ENCODE results near the gene KPNA6. TPM values are rescaled to one million over a fixed set of nuclear protein-coding genes. Genes with fewer than 3 reads are reported as not detected.
A peak's percentile ranks its signal among the peaks of the same experiment; 100 is the strongest.

Gene KPNA6
- total RNA-seq, 1 experiment from 2014 or later, result 114 TPM

DNA sequence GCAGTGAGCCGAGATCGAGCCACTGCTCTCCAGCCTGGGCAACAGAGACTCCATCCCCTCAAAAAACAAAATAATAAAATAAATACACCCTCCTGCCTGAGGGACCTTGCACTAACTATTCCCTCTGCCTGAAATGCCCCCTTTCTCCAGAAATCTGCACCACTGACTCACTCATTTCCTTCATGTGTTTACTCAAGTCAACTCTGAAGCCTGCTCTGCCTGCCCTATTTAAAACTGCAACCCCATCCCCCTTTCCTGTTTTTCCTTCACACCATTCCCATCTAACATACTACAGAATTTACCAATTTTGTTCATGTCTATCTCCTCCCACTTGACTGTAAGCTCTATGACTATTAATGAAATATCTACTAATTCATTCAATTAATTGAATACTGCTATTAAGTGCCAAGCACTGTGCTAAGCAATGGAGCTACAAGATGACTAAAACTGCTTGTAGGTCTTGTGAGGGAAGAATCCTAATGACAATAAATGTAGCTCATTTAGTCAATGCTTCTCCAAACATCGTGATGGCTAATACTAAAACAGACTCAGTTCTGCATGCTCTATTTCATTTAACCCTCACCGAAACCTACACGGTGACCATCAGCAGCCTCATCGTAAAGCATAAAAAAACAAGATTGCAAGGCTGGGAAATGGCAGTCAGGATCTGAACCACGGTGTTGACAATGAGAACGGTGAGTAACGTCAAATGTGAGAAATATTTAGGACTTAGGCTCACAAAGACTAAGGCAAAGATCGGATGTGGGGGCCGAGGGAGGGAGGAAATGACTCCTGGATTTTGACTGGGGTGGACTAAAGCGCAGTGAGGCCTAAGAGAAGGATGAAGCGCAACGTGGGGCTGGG lies 35.9 kb upstream of the KPNA6 start:
- peak overlapping the region; percentile 5 for H4K8ac ChIP-seq (replicated peaks; ENCODE audit: insufficient read length, low read depth, low read length)
- H3K27ac ChIP-seq (ENCODE audit: insufficient read length, low read depth, low read length), result peak overlapping the region; percentile 33
- peaks cover 11% of the 10 kb centered on the region for H3K27me3 Mint-ChIP-seq (ENCODE audit: low read depth)
- no peak overlapping the region for H2BK5ac ChIP-seq (ENCODE audit: insufficient read length, low read length)
- no peaks in the 10 kb centered on the region for H3K9me3 Mint-ChIP-seq
- H3K4me1 Mint-ChIP-seq, result peaks cover 22 to 29% of the 10 kb centered on the region in 2 experiments
- H3K27me3 ChIP-seq (ENCODE audit: insufficient read depth, low read length), result no peaks in the 10 kb centered on the region
- no peak overlapping the region for H3T11ph ChIP-seq (ENCODE audit: low read length)
- H2BK15ac ChIP-seq (ENCODE audit: low read depth, low read length), result no peak overlapping the region
- H3K56ac ChIP-seq (ENCODE audit: insufficient read length, low read depth, low read length), result no peak overlapping the region
- H2AK5ac ChIP-seq (ENCODE audit: insufficient read length, low read length), result no peak overlapping the region
- TF ChIP-seq, protein P1, sequence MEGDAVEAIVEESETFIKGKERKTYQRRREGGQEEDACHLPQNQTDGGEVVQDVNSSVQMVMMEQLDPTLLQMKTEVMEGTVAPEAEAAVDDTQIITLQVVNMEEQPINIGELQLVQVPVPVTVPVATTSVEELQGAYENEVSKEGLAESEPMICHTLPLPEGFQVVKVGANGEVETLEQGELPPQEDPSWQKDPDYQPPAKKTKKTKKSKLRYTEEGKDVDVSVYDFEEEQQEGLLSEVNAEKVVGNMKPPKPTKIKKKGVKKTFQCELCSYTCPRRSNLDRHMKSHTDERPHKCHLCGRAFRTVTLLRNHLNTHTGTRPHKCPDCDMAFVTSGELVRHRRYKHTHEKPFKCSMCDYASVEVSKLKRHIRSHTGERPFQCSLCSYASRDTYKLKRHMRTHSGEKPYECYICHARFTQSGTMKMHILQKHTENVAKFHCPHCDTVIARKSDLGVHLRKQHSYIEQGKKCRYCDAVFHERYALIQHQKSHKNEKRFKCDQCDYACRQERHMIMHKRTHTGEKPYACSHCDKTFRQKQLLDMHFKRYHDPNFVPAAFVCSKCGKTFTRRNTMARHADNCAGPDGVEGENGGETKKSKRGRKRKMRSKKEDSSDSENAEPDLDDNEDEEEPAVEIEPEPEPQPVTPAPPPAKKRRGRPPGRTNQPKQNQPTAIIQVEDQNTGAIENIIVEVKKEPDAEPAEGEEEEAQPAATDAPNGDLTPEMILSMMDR (conservative IDR thresholded peaks at IDR 0.05), result no peak
- H3K4ac ChIP-seq (ENCODE audit: low read depth, low read length), result no peak overlapping the region
- no peak overlapping the region for H2BK20ac ChIP-seq (ENCODE audit: low read depth, low read length, poor library complexity, severe bottlenecking)
- H2AFZ ChIP-seq (ENCODE audit: low read length), result no peak overlapping the region
- peak overlapping the region; percentile 14 for H4K5ac ChIP-seq (ENCODE audit: insufficient read length, low read depth, low read length)
- H3K23me2 ChIP-seq (ENCODE audit: insufficient read length, low read depth, low read length, poor library complexity, severe bottlenecking), result peaks cover 9% of the 10 kb centered on the region
- peaks cover 8 to 24% (median 15%) of the 10 kb centered on the region in 3 experiments for H3K36me3 Mint-ChIP-seq (ENCODE audit: insufficient read depth in 1 of 3, low read depth in 3 of 3)
- no peak overlapping the region for H3K23ac ChIP-seq (ENCODE audit: insufficient read length, low read depth, low read length)
- H3K9me3 ChIP-seq (ENCODE audit: control insufficient read depth, low read depth, low read length), result no peaks in the 10 kb centered on the region
- no peaks in the 10 kb centered on the region for H3K79me1 ChIP-seq (ENCODE audit: insufficient read depth, low read depth, low read length, poor library complexity, severe bottlenecking)
- peak overlapping the region; percentile 84 to 95 (median 86) for H3K27ac Mint-ChIP-seq
- H4K20me1 ChIP-seq (ENCODE audit: control insufficient read depth, insufficient read depth, insufficient read length), result no peaks in the 10 kb centered on the region
- no peak overlapping the region for H2BK12ac ChIP-seq (ENCODE audit: insufficient read length, low read depth, low read length)
- H3K79me2 ChIP-seq (ENCODE audit: insufficient read depth, low read length), result no peaks in the 10 kb centered on the region; the same call in 1 of the 2 replicates
- H3K9ac ChIP-seq (ENCODE audit: extremely low read depth, insufficient read length, low read length), result peak overlapping the region; percentile 67
- no peak overlapping the region for H2BK120ac ChIP-seq (ENCODE audit: low read depth, low read length, poor library complexity, severe bottlenecking)
- H3K18ac ChIP-seq (ENCODE audit: insufficient read length, low read depth, low read length), result peak overlapping the region; percentile 9
- no peak overlapping the region for H4K91ac ChIP-seq (ENCODE audit: insufficient read length, low read depth, low read length)
- no peak for DNase-seq
- peak overlapping the region; percentile 86 to 92 for H3K4me3 Mint-ChIP-seq
- H3K14ac ChIP-seq (ENCODE audit: insufficient read depth, low read length), result peak overlapping the region; percentile 87; the same call in 1 of the 2 replicates
- no CpG with 5 or more reads among the region's 14 CpGs for WGBS (ENCODE audit: extremely low coverage, insufficient read length, low lambda C conversion rate)
- H3K4me1 ChIP-seq (ENCODE audit: insufficient read depth, low read length), result peaks cover 4% of the 10 kb centered on the region; the same call in 1 of the 2 replicates
- H3K4me2 ChIP-seq (ENCODE audit: insufficient read depth, insufficient read length, low read length), result peak overlapping the region; percentile 70

All from H9 (cell line).